ENCODE data around the gene HIPK1. TPM values are rescaled to one million over a fixed set of nuclear protein-coding genes. Genes with fewer than 3 reads are reported as not detected.

The HIPK1 gene
- total RNA-seq, 2 experiments from 2014 or later = 20.4 to 52.6 TPM

GRCh38 chr1:113895961-113896360, 33.2 kb upstream of the HIPK1 start:
- ChIA-PET POLR2A (interaction anchor here (1.1 to 1.2 kb wide), 2 partner anchors 7 to 10 kb away, joined by 3 to 4 read pairs; no protein-coding TSS in a partner anchor), CTCF (ENCODE audit: unreplicated experiment) (no interaction called here)
- Histone ChIP-seq H3K4me1 (ENCODE audit: insufficient read depth, low read length, poor library complexity, severe bottlenecking) (no peaks in the 10 kb centered on the region), H3K4me2 (ENCODE audit: low read length) (no peak overlapping the region), H3K9me2 (ENCODE audit: insufficient read depth, low read length) (no peaks in the 10 kb centered on the region), H3K79me2 (ENCODE audit: insufficient read depth, low read depth, low read length) (no peaks in the 10 kb centered on the region), H3K4me3 (ENCODE audit: low read depth, low read length, poor library complexity, severe bottlenecking) (no peak overlapping the region), H3K36me3 (ENCODE audit: insufficient read depth, low read length) (peaks cover 77% of the 10 kb centered on the region), H2AFZ (ENCODE audit: low read length) (no peak overlapping the region), H3K27ac (ENCODE audit: low read depth, low read length, poor library complexity, severe bottlenecking) (no peak overlapping the region), H3K9me3 (ENCODE audit: low read length) (no peaks in the 10 kb centered on the region), H4K20me1 (ENCODE audit: insufficient read depth, low read length) (no peaks in the 10 kb centered on the region)
- no TSS peak for BruUV-seq (replicated peaks)
- intact Hi-C loops (cut with micrococcal nuclease; ENCODE audit: unreplicated experiment) = no loop called here
- no peak for TF ChIP-seq EZH2phosphoT487 (IDR thresholded peaks at IDR 0.05; ENCODE audit: borderline replicate concordance, low read depth, low read length)
- TF ChIP-seq CTCF (conservative IDR thresholded peaks at IDR 0.05; ENCODE audit: low read length) = no peak
- DNase-seq (ENCODE audit: low spot score) = no peak

- no peaks in the 10 kb centered on the region for H3K9me2 ChIP-seq (ENCODE audit: insufficient read depth, low read length)
- no peaks in the 10 kb centered on the region for H3K9me3 ChIP-seq (ENCODE audit: low read length)
- peaks cover 14% of the 10 kb centered on the region; the same call in 1 of the 2 replicates for H3K79me2 ChIP-seq (ENCODE audit: insufficient read depth, low read depth, low read length)
- no peak overlapping the region for H3K4me2 ChIP-seq (ENCODE audit: low read length)
- POLR2A ChIA-PET = interaction anchor here (0.6 to 1.3 kb wide), 3 partner anchors 9 to 56 kb away, joined by 3 read pairs; no protein-coding TSS in a partner anchor
- H3K4me1 ChIP-seq (ENCODE audit: insufficient read depth, low read length, poor library complexity, severe bottlenecking) = peaks cover 10% of the 10 kb centered on the region
- no peak overlapping the region for H2AFZ ChIP-seq (ENCODE audit: low read length)
- intact Hi-C loops (cut with micrococcal nuclease; ENCODE audit: unreplicated experiment) = no loop called here
- DNase-seq (ENCODE audit: low spot score) = no peak
- no peak overlapping the region for H3K27ac ChIP-seq (ENCODE audit: low read depth, low read length, poor library complexity, severe bottlenecking)
- H3K36me3 ChIP-seq (ENCODE audit: insufficient read depth, low read length) = peaks cover 95% of the 10 kb centered on the region
- no peak for TF ChIP-seq EZH2phosphoT487 (IDR thresholded peaks at IDR 0.05; ENCODE audit: borderline replicate concordance, low read depth, low read length)
- H4K20me1 ChIP-seq (ENCODE audit: insufficient read depth, low read length) = no peaks in the 10 kb centered on the region
- no TSS peak for BruUV-seq (replicated peaks)
- no peak overlapping the region for H3K4me3 ChIP-seq (ENCODE audit: low read depth, low read length, poor library complexity, severe bottlenecking)
- CTCF ChIA-PET (ENCODE audit: unreplicated experiment) = no interaction called here
These were observed 30.8 kb upstream of the HIPK1 start for GRCh38 chr1:113898241-113898814.

DNA sequence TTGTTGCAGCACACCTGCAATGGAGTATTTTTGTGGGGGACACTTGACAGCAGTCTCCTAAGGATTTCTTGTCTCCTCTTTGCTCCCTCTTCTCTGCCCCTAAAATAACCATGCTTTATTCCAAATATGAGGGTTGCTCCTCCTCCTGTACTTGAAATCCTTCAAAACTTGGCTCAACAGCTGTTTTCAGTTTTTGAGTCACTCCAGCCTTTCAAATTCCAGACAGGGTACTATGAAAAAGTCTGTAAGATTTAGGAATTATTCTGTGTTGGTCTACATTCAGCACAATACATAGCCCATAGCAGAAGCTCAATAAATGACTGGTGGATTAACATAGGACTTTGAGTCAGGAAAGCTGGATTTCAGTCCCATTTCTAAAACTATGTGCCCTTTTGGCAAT, 30.0 kb upstream of the HIPK1 start:
- H4K20me1 ChIP-seq (ENCODE audit: insufficient read depth, low read length) = no peaks in the 10 kb centered on the region
- BruUV-seq (replicated peaks) = no TSS peak
- H3K9me3 ChIP-seq (ENCODE audit: low read length) = no peaks in the 10 kb centered on the region
- H3K27ac ChIP-seq (ENCODE audit: low read depth, low read length, poor library complexity, severe bottlenecking) = no peak overlapping the region
- H3K4me2 ChIP-seq (ENCODE audit: low read length) = no peak overlapping the region
- intact Hi-C loops (cut with micrococcal nuclease; ENCODE audit: unreplicated experiment) = no loop called here
- no peak for DNase-seq (ENCODE audit: low spot score)
- ChIA-PET CTCF (ENCODE audit: unreplicated experiment) (no interaction called here), POLR2A (interaction anchor here (0.7 to 1.3 kb wide), 3 partner anchors 9 to 55 kb away, joined by 3 read pairs; no protein-coding TSS in a partner anchor)
- no peaks in the 10 kb centered on the region for H3K9me2 ChIP-seq (ENCODE audit: insufficient read depth, low read length)
- no peak for TF ChIP-seq CTCF (conservative IDR thresholded peaks at IDR 0.05; ENCODE audit: low read length)
- TF ChIP-seq EZH2phosphoT487 (IDR thresholded peaks at IDR 0.05; ENCODE audit: borderline replicate concordance, low read depth, low read length) = no peak
- peaks cover 22% of the 10 kb centered on the region; the same call in 1 of the 2 replicates for H3K79me2 ChIP-seq (ENCODE audit: insufficient read depth, low read depth, low read length)
- H3K4me3 ChIP-seq (ENCODE audit: low read depth, low read length, poor library complexity, severe bottlenecking) = no peak overlapping the region
- peaks cover 88% of the 10 kb centered on the region for H3K36me3 ChIP-seq (ENCODE audit: insufficient read depth, low read length)
- H3K4me1 ChIP-seq (ENCODE audit: insufficient read depth, low read length, poor library complexity, severe bottlenecking) = peaks cover 16% of the 10 kb centered on the region
- H2AFZ ChIP-seq (ENCODE audit: low read length) = no peak overlapping the region

All from OCI-LY7 (cell line).